GM23338 (cell line): ENCODE data around the gene HIVEP1. TPM values are rescaled to one million over a fixed set of nuclear protein-coding genes. Genes with fewer than 3 reads are reported as not detected.

Experiments
- ATAC-seq: fragments of 200-7000 bp; cut with Tn5 transposase; 3 replicates; pipeline ENCODE4 v1.9.1; 2020
- DNase-seq: peaks from one replicate; pipeline ENCODE4 v3.0.0-alpha.2; 2015; ENCODE audit warnings: low spot score
- H2AFZ ChIP-seq: fragments of 200-600 bp; sonication (generic); 2 replicates; pipeline ENCODE4 v1.8.0; 2016; ENCODE audit warnings: antibody characterized with exemption, mild to moderate bottlenecking, moderate library complexity
- H3F3A ChIP-seq: fragments of 200-600 bp; sonication (generic); replicated peaks from 2 replicates; pipeline ENCODE4 v1.8.0; 2017; ENCODE audit warnings: antibody characterized with exemption, mixed run types, low read depth
- H3K27ac ChIP-seq: fragments of 200-600 bp; sonication (generic); 2 replicates; pipeline ENCODE4 v1.6.1; 2016; ENCODE audit warnings: low read depth
- H3K27me3 ChIP-seq: fragments of 200-600 bp; sonication (generic); 2 replicates; pipeline ENCODE4 v1.8.0; 2016; ENCODE audit warnings: mild to moderate bottlenecking, mixed run types, moderate library complexity; ENCODE audit not compliant: insufficient read depth
- H3K36me3 ChIP-seq: fragments of 200-600 bp; sonication (generic); 2 replicates; pipeline ENCODE4 v1.8.0; 2016; ENCODE audit warnings: mild to moderate bottlenecking; ENCODE audit not compliant: insufficient read depth
- H3K4me1 ChIP-seq: fragments of 200-600 bp; sonication (generic); 2 replicates; pipeline ENCODE4 v1.8.0; 2016; ENCODE audit warnings: mild to moderate bottlenecking, moderate library complexity; ENCODE audit not compliant: insufficient read depth
- H3K4me2 ChIP-seq: fragments of 200-600 bp; sonication (generic); 2 replicates; pipeline ENCODE4 v1.7.1; 2017; ENCODE audit warnings: mixed run types
- H3K4me3 ChIP-seq: fragments of 200-600 bp; sonication (generic); 2 replicates; pipeline ENCODE4 v1.6.1; 2016; ENCODE audit warnings: mixed run types
- H3K79me2 ChIP-seq: fragments of 200-600 bp; sonication (generic); replicated peaks from 2 replicates; pipeline ENCODE4 v1.8.0; 2017; ENCODE audit warnings: mild to moderate bottlenecking; ENCODE audit not compliant: insufficient read depth
- H3K9me2 ChIP-seq: fragments of 200-600 bp; sonication (generic); 2 replicates; pipeline ENCODE4 v1.8.0; 2017; ENCODE audit not compliant: insufficient read depth
- H4K20me1 ChIP-seq: fragments of 200-600 bp; sonication (generic); replicated peaks from 2 replicates; pipeline ENCODE4 v1.8.0; 2017; ENCODE audit warnings: mild to moderate bottlenecking; ENCODE audit not compliant: insufficient read depth
- H3K27ac Mint-ChIP-seq: 2 replicates; pipeline ENCODE4 v1.8.0; 2020; ENCODE audit warnings: inconsistent platforms, mild to moderate bottlenecking, moderate library complexity, mixed read lengths
- H3K27me3 Mint-ChIP-seq: 3 replicates; pipeline ENCODE4 v1.8.0; 2022; ENCODE audit warnings: low read depth, mild to moderate bottlenecking, moderate library complexity, mixed read lengths, inconsistent platforms; ENCODE audit not compliant: insufficient read depth, poor library complexity
- H3K36me3 Mint-ChIP-seq: 3 replicates; pipeline ENCODE4 v1.8.0; 2021; ENCODE audit warnings: low read depth, mild to moderate bottlenecking, inconsistent platforms, moderate library complexity, mixed read lengths
- H3K4me1 Mint-ChIP-seq: 3 replicates; pipeline ENCODE4 v1.8.0; 2020; ENCODE audit warnings: mild to moderate bottlenecking, inconsistent platforms, mixed read lengths
- H3K4me3 Mint-ChIP-seq: 3 replicates; pipeline ENCODE4 v1.8.0; 2021; ENCODE audit warnings: moderate library complexity, mild to moderate bottlenecking, inconsistent platforms, mixed read lengths
- H3K9me3 Mint-ChIP-seq: 3 replicates; pipeline ENCODE4 v1.8.0; 2020; ENCODE audit warnings: moderate library complexity, mild to moderate bottlenecking, inconsistent platforms, mixed read lengths
- CTCF ChIP-seq, 2 experiments: fragments of 200-600 bp in 1 of 2; sonication (generic) in 1 of 2; conservative IDR thresholded peaks; 2 replicates each; pipeline versions ENCODE4 v1.5.1 to v1.6.1; 2016 to 2017; ENCODE audit warnings: antibody characterized with exemption in 2 of 2, low read depth in 2 of 2, mild to moderate bottlenecking in 2 of 2, moderate library complexity in 1 of 2
- EZH2 ChIP-seq: fragments of 200-600 bp; sonication (generic); IDR thresholded peaks from one replicate; pipeline ENCODE4 v1.8.0; 2017; ENCODE audit warnings: antibody characterized with exemption, mild to moderate bottlenecking, low read depth; ENCODE audit not compliant: unreplicated experiment
- EZH2phosphoT487 ChIP-seq: fragments of 200-600 bp; sonication (generic); IDR thresholded peaks from one replicate; pipeline ENCODE4 v1.8.1; 2018; ENCODE audit warnings: antibody characterized with exemption; ENCODE audit not compliant: unreplicated experiment
- POLR2AphosphoS5 ChIP-seq: IDR thresholded peaks from 2 replicates; pipeline ENCODE4 v1.6.1; 2016; ENCODE audit warnings: antibody characterized with exemption, low read depth
- REST ChIP-seq: IDR thresholded peaks from one replicate; pipeline ENCODE4 v1.6.1; 2018; ENCODE audit warnings: antibody characterized with exemption; ENCODE audit not compliant: unreplicated experiment
- STAT1 ChIP-seq: IDR thresholded peaks from one replicate; pipeline ENCODE4 v1.6.1; 2016; ENCODE audit warnings: antibody characterized with exemption; ENCODE audit not compliant: unreplicated experiment
- ZNF462 ChIP-seq: fragments of 250-450 bp; sonication (Bioruptor Pico); IDR thresholded peaks from 2 replicates; pipeline ENCODE4 v1.5.0; 2020; ENCODE audit warnings: mild to moderate bottlenecking, moderate library complexity
- polyA plus RNA-seq: library from polyadenylated mRNA; unstranded; fragments of >200 nt; fragmentation: Nextera tagmentation; extraction: Ambion mirVana; gene quantifications from 2 replicates; pipeline ENCODE4 v1.2.1, GENCODE V29; 2016
- total RNA-seq: library from RNA; depleted of rRNA; stranded (reverse); fragments of >200 nt; shearing (Covaris generic); gene quantifications from 2 replicates; pipeline ENCODE4 v1.2.3, GENCODE V29; 2014

The HIVEP1 gene
- total and polyA plus RNA-seq, 2 experiments from 2014 or later = 10.1 to 21.7 TPM

GRCh38 chr6:12189150-12189549 is 177.0 kb downstream of the HIVEP1 start (continued):
- no peak for TF ChIP-seq CTCF (conservative IDR thresholded peaks at IDR 0.05; ENCODE audit: low read depth in 2 of 2)
- TF ChIP-seq POLR2AphosphoS5 = no peak
- TF ChIP-seq REST = no peak
- no peak for TF ChIP-seq EZH2
- no peak for TF ChIP-seq STAT1

- H3K4me1 ChIP-seq = no peaks in the 10 kb centered on the region
- no peaks in the 10 kb centered on the region for H3K79me2 ChIP-seq
- no peak overlapping the region for H2AFZ ChIP-seq
- no peaks in the 10 kb centered on the region for H3K27me3 ChIP-seq
- Mint-ChIP-seq H3K4me3 (no peak overlapping the region), H3K27me3 (no peaks in the 10 kb centered on the region), H3K36me3 (no peaks in the 10 kb centered on the region), H3K27ac (no peak overlapping the region), H3K4me1 (peaks cover 4% of the 10 kb centered on the region; the same call in 1 of the 3 replicates), H3K9me3 (no peaks in the 10 kb centered on the region)
- H3K27ac ChIP-seq = no peak overlapping the region
- no peaks in the 10 kb centered on the region for H3K9me2 ChIP-seq
- no peak overlapping the region for H3K4me2 ChIP-seq
- H4K20me1 ChIP-seq = no peaks in the 10 kb centered on the region
- ATAC-seq (no peak), DNase-seq (no peak)
- TF ChIP-seq ZNF462 (CRISPR knock-in tag) = no peak
- no peak for TF ChIP-seq STAT1
- TF ChIP-seq EZH2phosphoT487 = no peak
- no peaks in the 10 kb centered on the region for H3F3A ChIP-seq
- H3K36me3 ChIP-seq = no peaks in the 10 kb centered on the region
- no peak overlapping the region for H3K4me3 ChIP-seq
Measured at GRCh38 chr6:12189661-12190060, 177.5 kb downstream of the HIVEP1 start.
